ENCODE results near the gene AQP12B.
"Not testable (repeated sequence)": the region's sequence is repeated elsewhere in the genome, so short reads cannot be mapped to it uniquely, and the experiment has no call there.

AQP12B gene

GRCh38 chr2:240682431-240683224, at the start of gene AQP12B:
Gene AQP12B (minus strand): TSS chr2:240682885. CDS start chr2:240682837, 48 bp downstream.
- FAIRE-seq, result not testable (repeated sequence)

GRCh38 chr2:240732184-240732583, 49.5 kb upstream of the AQP12B start:
- FAIRE-seq, result no peak

GRCh38 chr2:240731178-240731545, 48.5 kb upstream of the AQP12B start:
- FAIRE-seq, result no peak

- no peak for FAIRE-seq
Measured at GRCh38 chr2:240730501-240731177, 48.0 kb upstream of the AQP12B start.

GRCh38 chr2:240728827-240729226, 46.1 kb upstream of the AQP12B start:
- FAIRE-seq, result no peak

GRCh38 chr2:240728361-240728760, 45.7 kb upstream of the AQP12B start:
- no peak for FAIRE-seq

- no peak for FAIRE-seq
Measured at GRCh38 chr2:240727913-240728312, 45.2 kb upstream of the AQP12B start.

GRCh38 chr2:240727439-240727838, 44.8 kb upstream of the AQP12B start:
- no peak for FAIRE-seq

- no peak for FAIRE-seq
Measured at GRCh38 chr2:240726876-240727275, 44.2 kb upstream of the AQP12B start.

GRCh38 chr2:240725671-240726070, 43.0 kb upstream of the AQP12B start:
- no peak for FAIRE-seq

GRCh38 chr2:240725266-240725665, 42.6 kb upstream of the AQP12B start:
- FAIRE-seq, result no peak

GRCh38 chr2:240724431-240724830, 41.7 kb upstream of the AQP12B start:
- no peak for FAIRE-seq

- FAIRE-seq, result no peak
Measured at GRCh38 chr2:240723851-240724250, 41.2 kb upstream of the AQP12B start.

GRCh38 chr2:240722796-240723735, 40.4 kb upstream of the AQP12B start:
- FAIRE-seq, result no peak

GRCh38 chr2:240722376-240722775, 39.7 kb upstream of the AQP12B start:
- no peak for FAIRE-seq

- FAIRE-seq, result no peak
Measured at GRCh38 chr2:240721596-240722180, 39.0 kb upstream of the AQP12B start.

GRCh38 chr2:240720686-240721595, 38.3 kb upstream of the AQP12B start:
- no peak for FAIRE-seq

- FAIRE-seq, result no peak
Measured at GRCh38 chr2:240719676-240720545, 37.2 kb upstream of the AQP12B start.

GRCh38 chr2:240718896-240719490, 36.3 kb upstream of the AQP12B start:
- FAIRE-seq, result no peak

All from islet of Langerhans (tissue), 1 donor.